ENCODE measurements around the gene IDH2. TPM values are rescaled to one million over a fixed set of nuclear protein-coding genes. Genes with fewer than 3 reads are reported as not detected.

IDH2 gene
- total and polyA plus RNA-seq, 2 of the 13 experiments (the other 11 are each of a cell fraction or from before 2014, with no cell fraction given) = 121 to 145 TPM

- TF ChIP-seq E2F2 (CRISPR knock-in tag; IDR thresholded peaks at IDR 0.05; ENCODE audit: borderline replicate concordance) = peak; percentile 11; the same call in 1 of the 2 replicates
- TF ChIP-seq HNF4G (IDR thresholded peaks at IDR 0.05; ENCODE audit: borderline replicate concordance, low read depth, low read length) = no peak
- TF ChIP-seq HNF4G (CRISPR knock-in tag; IDR thresholded peaks at IDR 0.05; ENCODE audit: borderline replicate concordance, low read depth) = no peak
- peak; percentile 52; the same call in 1 of the 2 replicates for TF ChIP-seq ZNF724P (CRISPR knock-in tag; IDR thresholded peaks at IDR 0.05; ENCODE audit: borderline replicate concordance)
- TF ChIP-seq ZNF451 (CRISPR knock-in tag; IDR thresholded peaks at IDR 0.05) = peak; percentile 81
- TF ChIP-seq ELF3 (CRISPR knock-in tag; IDR thresholded peaks at IDR 0.05) = no peak; the same call in 1 of the 2 replicates
- no peak for TF ChIP-seq NCOA5 (CRISPR knock-in tag; IDR thresholded peaks at IDR 0.05)
- TF ChIP-seq HMGXB4 (CRISPR knock-in tag; IDR thresholded peaks at IDR 0.05; ENCODE audit: borderline replicate concordance in 1 of 2, low read depth in 1 of 2) = peak in 1 of 2 experiments; percentile 34; a peak in 1 of 4 replicates
- peak; percentile 58 for TF ChIP-seq TFDP2 (CRISPR knock-in tag; IDR thresholded peaks at IDR 0.05)
- peak; percentile 81 for TF ChIP-seq HNRNPLL (IDR thresholded peaks at IDR 0.05; ENCODE audit: low read depth, low read length, poor library complexity, severe bottlenecking)
- peak; percentile 82 for TF ChIP-seq YEATS4 (CRISPR knock-in tag; IDR thresholded peaks at IDR 0.05; ENCODE audit: borderline replicate concordance)
- no peak for TF ChIP-seq ZNF761 (CRISPR knock-in tag; conservative IDR thresholded peaks at IDR 0.05)
- no peak for TF ChIP-seq SCMH1 (CRISPR knock-in tag; IDR thresholded peaks at IDR 0.05; ENCODE audit: borderline replicate concordance)
- no peak for TF ChIP-seq HNRNPL (IDR thresholded peaks at IDR 0.05; ENCODE audit: low read depth, low read length)
- no peak for TF ChIP-seq ZNF747 (CRISPR knock-in tag; IDR thresholded peaks at IDR 0.05; ENCODE audit: borderline replicate concordance)
- TF ChIP-seq RBM39 (IDR thresholded peaks at IDR 0.05; ENCODE audit: low read depth, low read length, poor library complexity, severe bottlenecking) = no peak
- no peak for TF ChIP-seq MAZ (IDR thresholded peaks at IDR 0.05; ENCODE audit: borderline replicate concordance, low read depth, low read length)
- TF ChIP-seq MAZ (CRISPR knock-in tag; IDR thresholded peaks at IDR 0.05; ENCODE audit: low read depth) = peak; percentile 79
- TF ChIP-seq ZNF629 (CRISPR knock-in tag; conservative IDR thresholded peaks at IDR 0.05) = no peak
- 0 out of 2 replicates have a peak, but pooled peaks have one; percentile 71 for TF ChIP-seq ZSCAN31 (CRISPR knock-in tag; IDR thresholded peaks at IDR 0.05; ENCODE audit: low read depth)
- TF ChIP-seq ZNF644 (CRISPR knock-in tag; IDR thresholded peaks at IDR 0.05; ENCODE audit: low read depth) = no peak
- TF ChIP-seq GPN1 (CRISPR knock-in tag; IDR thresholded peaks at IDR 0.05; ENCODE audit: borderline replicate concordance) = 0 out of 2 replicates have a peak, but pooled peaks have one; percentile 74
- no peak for TF ChIP-seq ZNF260 (CRISPR knock-in tag; IDR thresholded peaks at IDR 0.05; ENCODE audit: borderline replicate concordance, low read depth)
- TF ChIP-seq SNAPC5 (CRISPR knock-in tag; IDR thresholded peaks at IDR 0.05; ENCODE audit: borderline replicate concordance) = no peak
These were observed at the start of gene IDH2 (continued) for GRCh38 chr15:90101969-90102890.
